Vagina (tissue), 2 donors: ENCODE measurements around the gene P2RY1. TPM values are rescaled to one million over a fixed set of nuclear protein-coding genes. Genes with fewer than 3 reads are reported as not detected.

Experiments used
- DNase-seq, 2 donors: peaks; one replicate each; pipeline ENCODE4 v3.0.0-alpha.2; 2017; ENCODE audit errors: extremely low spot score in 2 of 2
- H3K27ac ChIP-seq: fragments of 200-600 bp; sonication (generic); one replicate; pipeline ENCODE4 v1.5.1; 2019
- H3K27me3 ChIP-seq: fragments of 200-600 bp; sonication (generic); one replicate; pipeline ENCODE4 v1.5.1; 2019
- H3K36me3 ChIP-seq, 2 donors: fragments of 200-600 bp; sonication (generic); one replicate each; pipeline ENCODE4 v1.5.1; 2017 to 2019
- H3K4me1 ChIP-seq: fragments of 200-600 bp; sonication (generic); one replicate; pipeline ENCODE4 v1.5.1; 2019
- H3K4me3 ChIP-seq, 2 donors: fragments of 200-600 bp; sonication (generic); 1 replicate in 1 of 2; 2 replicates in 1 of 2; pipeline ENCODE4 v1.5.1; 2016 to 2019
- H3K9me3 ChIP-seq: fragments of 200-600 bp; sonication (generic); one replicate; pipeline ENCODE4 v1.5.1; 2019
- CTCF ChIP-seq, 3 experiments: fragments of 450-650 bp in 2 of 3; fragments of 200-600 bp in 1 of 3; sonication (generic) in 1 of 3; IDR thresholded peaks; one replicate each; pipeline ENCODE4 v1.5.1; 2017 to 2019; ENCODE audit warnings: antibody characterized with exemption in 3 of 3, mild to moderate bottlenecking in 2 of 3, moderate library complexity in 2 of 3
- POLR2A ChIP-seq, 2 donors: fragments of 450-650 bp; IDR thresholded peaks; one replicate each; pipeline ENCODE4 v1.6.1; 2017; ENCODE audit warnings: antibody characterized with exemption in 2 of 2, mild to moderate bottlenecking in 2 of 2, moderate library complexity in 2 of 2
- POLR2AphosphoS5 ChIP-seq, 2 donors: sonication (generic); formaldehyde crosslinking; IDR thresholded peaks; one replicate each; pipeline ENCODE4 v1.9.0; 2017; ENCODE audit warnings: antibody characterized with exemption in 2 of 2, mild to moderate bottlenecking in 2 of 2, low read depth in 1 of 2; ENCODE audit not compliant: insufficient read depth in 1 of 2
- intact Hi-C: fragments of 100-400 bp; cut with DNase I; formaldehyde crosslinking; loops from one replicate; pipeline ENCODE4 v1.15.1; 2023
- total RNA-seq: library from RNA; depleted of rRNA; stranded (reverse); fragments of >200 nt; gene quantifications from one replicate; pipeline ENCODE4 v1.2.3, GENCODE V29; 2016

Gene P2RY1
- total RNA-seq, 1 donor from 2014 or later, result 17.9 TPM

GRCh38 chr3:152849996-152850578, 15.2 kb downstream of the P2RY1 start:
- Histone ChIP-seq H3K4me1 (no peaks in the 10 kb centered on the region), H3K36me3 (no peaks in the 10 kb centered on the region), H3K27ac (no peak overlapping the region), H3K4me3 (no peak overlapping the region), H3K27me3 (no peaks in the 10 kb centered on the region), H3K9me3 (no peaks in the 10 kb centered on the region)
- intact Hi-C loops, result no loop called here
- no peak for TF ChIP-seq POLR2A (IDR thresholded peaks at IDR 0.05)
- TF ChIP-seq CTCF (IDR thresholded peaks at IDR 0.05), result no peak
- TF ChIP-seq POLR2AphosphoS5 (IDR thresholded peaks at IDR 0.05; ENCODE audit: insufficient read depth in 1 of 2, low read depth in 1 of 2), result no peak
- DNase-seq, result no peak

GRCh38 chr3:152853196-152853595, 18.3 kb downstream of the P2RY1 start:
- Histone ChIP-seq H3K4me3 (no peak overlapping the region), H3K27ac (no peak overlapping the region), H3K27me3 (no peaks in the 10 kb centered on the region), H3K36me3 (no peaks in the 10 kb centered on the region), H3K4me1 (no peaks in the 10 kb centered on the region), H3K9me3 (no peaks in the 10 kb centered on the region)
- no peak for TF ChIP-seq POLR2A (IDR thresholded peaks at IDR 0.05)
- no peak for TF ChIP-seq POLR2AphosphoS5 (IDR thresholded peaks at IDR 0.05; ENCODE audit: insufficient read depth in 1 of 2, low read depth in 1 of 2)
- no peak for TF ChIP-seq CTCF (IDR thresholded peaks at IDR 0.05)
- intact Hi-C loops, result no loop called here
- DNase-seq, result no peak

GRCh38 chr3:152857082-152857481, 22.2 kb downstream of the P2RY1 start:
- intact Hi-C loops, result no loop called here
- H3K4me1 ChIP-seq, result no peaks in the 10 kb centered on the region
- H3K36me3 ChIP-seq, result no peaks in the 10 kb centered on the region
- H3K27me3 ChIP-seq, result no peaks in the 10 kb centered on the region
- no peak for DNase-seq
- H3K9me3 ChIP-seq, result no peaks in the 10 kb centered on the region
- H3K4me3 ChIP-seq, result no peak overlapping the region
- H3K27ac ChIP-seq, result no peak overlapping the region
- TF ChIP-seq POLR2A (IDR thresholded peaks at IDR 0.05) (no peak), CTCF (IDR thresholded peaks at IDR 0.05) (no peak), POLR2AphosphoS5 (IDR thresholded peaks at IDR 0.05; ENCODE audit: insufficient read depth in 1 of 2, low read depth in 1 of 2) (no peak)

- Histone ChIP-seq H3K4me3 (no peak overlapping the region), H3K9me3 (no peaks in the 10 kb centered on the region), H3K27ac (no peak overlapping the region), H3K4me1 (no peaks in the 10 kb centered on the region), H3K36me3 (no peaks in the 10 kb centered on the region), H3K27me3 (no peaks in the 10 kb centered on the region)
- no peak for DNase-seq
- TF ChIP-seq CTCF (IDR thresholded peaks at IDR 0.05) (no peak), POLR2A (IDR thresholded peaks at IDR 0.05) (no peak), POLR2AphosphoS5 (IDR thresholded peaks at IDR 0.05; ENCODE audit: insufficient read depth in 1 of 2, low read depth in 1 of 2) (no peak)
- intact Hi-C loops, result no loop called here
Measured at GRCh38 chr3:152858170-152858800, 23.4 kb downstream of the P2RY1 start.

GRCh38 chr3:152860736-152861135, 25.8 kb downstream of the P2RY1 start:
- Histone ChIP-seq H3K4me1 (no peaks in the 10 kb centered on the region), H3K9me3 (no peaks in the 10 kb centered on the region), H3K36me3 (no peaks in the 10 kb centered on the region), H3K27me3 (no peaks in the 10 kb centered on the region), H3K4me3 (no peak overlapping the region), H3K27ac (no peak overlapping the region)
- no peak for DNase-seq
- no peak for TF ChIP-seq POLR2AphosphoS5 (IDR thresholded peaks at IDR 0.05; ENCODE audit: insufficient read depth in 1 of 2, low read depth in 1 of 2)
- TF ChIP-seq CTCF (IDR thresholded peaks at IDR 0.05), result no peak
- no peak for TF ChIP-seq POLR2A (IDR thresholded peaks at IDR 0.05)
- intact Hi-C loops, result no loop called here
